Neural progenitor cell (in vitro differentiated cells): ENCODE results near the gene GNAT1.

Experiments used
- EZH2 ChIP-seq: fragments of 200-600 bp; sonication (generic); IDR thresholded peaks from 2 replicates; pipeline ENCODE4 v1.6.1; 2017; ENCODE audit warnings: antibody characterized with exemption, mild to moderate bottlenecking, moderate library complexity
- TF ChIP-seq, protein P1 (sequence below): fragments of 200-600 bp; sonication (generic); IDR thresholded peaks from 2 replicates; pipeline ENCODE4 v1.5.1; 2017; ENCODE audit warnings: antibody characterized with exemption, mild to moderate bottlenecking

DNA sequence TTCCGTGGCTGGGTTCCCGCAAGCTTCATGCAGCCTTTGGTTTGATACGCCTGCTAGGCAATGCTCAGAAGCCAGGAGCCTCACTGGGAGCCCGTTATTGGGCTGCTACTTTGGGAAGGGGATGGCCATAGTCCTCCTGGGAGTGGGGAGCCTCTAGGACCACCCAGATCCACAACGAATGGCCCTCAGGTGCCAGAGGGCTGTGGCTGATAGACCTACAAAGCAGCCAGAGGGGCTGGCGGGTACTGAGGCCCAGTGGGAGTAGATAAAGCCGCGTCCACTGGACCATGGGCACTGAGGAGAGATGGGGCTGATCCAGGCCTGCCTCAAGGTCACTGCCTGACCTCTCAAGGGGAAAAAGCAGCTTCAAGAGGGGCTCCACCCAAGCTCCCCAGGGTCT is 714 bp downstream of the GNAT1 start:
- TF ChIP-seq, protein P1, sequence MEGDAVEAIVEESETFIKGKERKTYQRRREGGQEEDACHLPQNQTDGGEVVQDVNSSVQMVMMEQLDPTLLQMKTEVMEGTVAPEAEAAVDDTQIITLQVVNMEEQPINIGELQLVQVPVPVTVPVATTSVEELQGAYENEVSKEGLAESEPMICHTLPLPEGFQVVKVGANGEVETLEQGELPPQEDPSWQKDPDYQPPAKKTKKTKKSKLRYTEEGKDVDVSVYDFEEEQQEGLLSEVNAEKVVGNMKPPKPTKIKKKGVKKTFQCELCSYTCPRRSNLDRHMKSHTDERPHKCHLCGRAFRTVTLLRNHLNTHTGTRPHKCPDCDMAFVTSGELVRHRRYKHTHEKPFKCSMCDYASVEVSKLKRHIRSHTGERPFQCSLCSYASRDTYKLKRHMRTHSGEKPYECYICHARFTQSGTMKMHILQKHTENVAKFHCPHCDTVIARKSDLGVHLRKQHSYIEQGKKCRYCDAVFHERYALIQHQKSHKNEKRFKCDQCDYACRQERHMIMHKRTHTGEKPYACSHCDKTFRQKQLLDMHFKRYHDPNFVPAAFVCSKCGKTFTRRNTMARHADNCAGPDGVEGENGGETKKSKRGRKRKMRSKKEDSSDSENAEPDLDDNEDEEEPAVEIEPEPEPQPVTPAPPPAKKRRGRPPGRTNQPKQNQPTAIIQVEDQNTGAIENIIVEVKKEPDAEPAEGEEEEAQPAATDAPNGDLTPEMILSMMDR, result no peak
- TF ChIP-seq EZH2, result no peak
